ENCODE data around the gene ACER3. TPM values are rescaled to one million over a fixed set of nuclear protein-coding genes. Genes with fewer than 3 reads are reported as not detected.

ACER3 gene
- total and polyA plus RNA-seq, 2 donors (not counting 1 experiment from before 2014, with no cell fraction given) = 3.3 to 12.9 TPM

- H3K79me2 ChIP-seq (ENCODE audit: control insufficient read depth, insufficient read depth, low read length) = no peaks in the 10 kb centered on the region
- ChIA-PET CTCF (no interaction called here), POLR2A (no interaction called here)
- H3K36me3 ChIP-seq (replicated peaks in 1 of 2; ENCODE audit: control extremely low read depth in 1 of 2, control insufficient read depth in 1 of 2, extremely low read depth in 1 of 2, insufficient read depth in 2 of 2, low read length in 1 of 2) = no peaks in the 10 kb centered on the region
- H3K27ac Mint-ChIP-seq = no peak overlapping the region
- no peaks in the 10 kb centered on the region for H3K9me3 ChIP-seq (ENCODE audit: control extremely low read depth in 1 of 3, control insufficient read depth in 2 of 3, insufficient read depth in 1 of 3, low read length in 2 of 3)
- H2AFZ ChIP-seq (ENCODE audit: insufficient read depth, low read depth, low read length, poor library complexity, severe bottlenecking) = no peak overlapping the region
- H3K27me3 Mint-ChIP-seq = peaks cover 7% of the 10 kb centered on the region
- H3K27me3 ChIP-seq (replicated peaks in 1 of 4; ENCODE audit: control extremely low read depth in 1 of 4, control insufficient read depth in 3 of 4, insufficient read depth in 4 of 4, low read length in 3 of 4) = peaks cover 0 to 3% (median 0%) of the 10 kb centered on the region in 4 experiments
- H3K9me3 Mint-ChIP-seq (ENCODE audit: insufficient read depth) = no peaks in the 10 kb centered on the region
- TF ChIP-seq EZH2 (IDR thresholded peaks at IDR 0.05; ENCODE audit: borderline replicate concordance, insufficient read depth, low read depth, low read length, poor library complexity, severe bottlenecking) (no peak), CTCF (IDR thresholded peaks at IDR 0.05) (no peak)
- H3K4me1 ChIP-seq (ENCODE audit: control insufficient read depth in 2 of 2, insufficient read depth in 2 of 2, low read length in 2 of 2) = peaks cover 6 to 18% of the 10 kb centered on the region in 2 donors
- no peak overlapping the region for H3K27ac ChIP-seq (ENCODE audit: low read length in 2 of 2)
- no peak overlapping the region for H3K4me2 ChIP-seq (replicated peaks; ENCODE audit: low read depth, low read length, poor library complexity, severe bottlenecking)
- H4K20me1 ChIP-seq (ENCODE audit: control insufficient read depth, insufficient read depth, low read length, poor library complexity, severe bottlenecking) = no peaks in the 10 kb centered on the region
- no peak for DNase-seq
- H3K9ac ChIP-seq (ENCODE audit: low read length) = no peak overlapping the region
- H3K4me3 ChIP-seq (ENCODE audit: control extremely low read depth in 1 of 5, extremely low read depth in 1 of 5, insufficient read depth in 1 of 5, low read depth in 2 of 5, low read length in 4 of 5) = no peak overlapping the region
- H3K4me1 Mint-ChIP-seq = peaks cover 10% of the 10 kb centered on the region
- 91% methylated on average over 7 of the region's 7 CpGs for WGBS (ENCODE audit: insufficient coverage)
- H3K4me3 Mint-ChIP-seq = no peak overlapping the region
- no peak for ATAC-seq (ENCODE audit: low read depth)
- intact Hi-C loops (cut with micrococcal nuclease) = no loop called here
Measured at GRCh38 chr11:77071077-77071476, 210.4 kb downstream of the ACER3 start.

GRCh38 chr11:77071671-77072605, 211.2 kb downstream of the ACER3 start:
- H4K20me1 ChIP-seq (ENCODE audit: control insufficient read depth, insufficient read depth, low read length, poor library complexity, severe bottlenecking) = no peaks in the 10 kb centered on the region
- H3K4me1 ChIP-seq (ENCODE audit: control insufficient read depth in 2 of 2, insufficient read depth in 2 of 2, low read length in 2 of 2) = peaks cover 5 to 15% of the 10 kb centered on the region in 2 donors
- H3K4me2 ChIP-seq (replicated peaks; ENCODE audit: low read depth, low read length, poor library complexity, severe bottlenecking) = no peak overlapping the region
- no peak overlapping the region for H3K4me3 Mint-ChIP-seq
- no peaks in the 10 kb centered on the region for H3K79me2 ChIP-seq (ENCODE audit: control insufficient read depth, insufficient read depth, low read length)
- no peak overlapping the region for H3K9ac ChIP-seq (ENCODE audit: low read length)
- H3K4me1 Mint-ChIP-seq = peaks cover 10% of the 10 kb centered on the region
- ATAC-seq (ENCODE audit: low read depth) (no peak), DNase-seq (no peak)
- no peak overlapping the region for H3K4me3 ChIP-seq (ENCODE audit: control extremely low read depth in 1 of 5, extremely low read depth in 1 of 5, insufficient read depth in 1 of 5, low read depth in 2 of 5, low read length in 4 of 5)
- intact Hi-C loops (cut with micrococcal nuclease) = no loop called here
- H3K27ac ChIP-seq (ENCODE audit: low read length in 2 of 2) = no peak overlapping the region
- no peaks in the 10 kb centered on the region for H3K36me3 ChIP-seq (replicated peaks in 1 of 2; ENCODE audit: control extremely low read depth in 1 of 2, control insufficient read depth in 1 of 2, extremely low read depth in 1 of 2, insufficient read depth in 2 of 2, low read length in 1 of 2)
- H3K27me3 Mint-ChIP-seq = peaks cover 7% of the 10 kb centered on the region
- TF ChIP-seq CTCF (IDR thresholded peaks at IDR 0.05) (no peak), EZH2 (IDR thresholded peaks at IDR 0.05; ENCODE audit: borderline replicate concordance, insufficient read depth, low read depth, low read length, poor library complexity, severe bottlenecking) (no peak)
- H2AFZ ChIP-seq (ENCODE audit: insufficient read depth, low read depth, low read length, poor library complexity, severe bottlenecking) = peak overlapping the region; percentile 39
- WGBS (ENCODE audit: insufficient coverage) = 63% methylated on average over 14 of the region's 15 CpGs
- peaks cover 0 to 3% (median 0%) of the 10 kb centered on the region in 4 experiments for H3K27me3 ChIP-seq (replicated peaks in 1 of 4; ENCODE audit: control extremely low read depth in 1 of 4, control insufficient read depth in 3 of 4, insufficient read depth in 4 of 4, low read length in 3 of 4)
- H3K9me3 ChIP-seq (ENCODE audit: control extremely low read depth in 1 of 3, control insufficient read depth in 2 of 3, insufficient read depth in 1 of 3, low read length in 2 of 3) = no peaks in the 10 kb centered on the region
- ChIA-PET POLR2A (no interaction called here), CTCF (no interaction called here)
- H3K27ac Mint-ChIP-seq = no peak overlapping the region
- H3K9me3 Mint-ChIP-seq (ENCODE audit: insufficient read depth) = no peaks in the 10 kb centered on the region
